RWPE2 (cell line): Measurements from ENCODE around the gene SLC35F2.

ENCODE experiments used
- ATAC-seq: fragments of 200-7000 bp; cut with Tn5 transposase; 3 replicates; pipeline ENCODE4 v1.9.1; 2021; ENCODE audit warnings: low read depth
- DNase-seq: peaks from one replicate; pipeline ENCODE4 v3.0.0-alpha.2; 2020; ENCODE audit warnings: low spot score
- H3K27ac ChIP-seq: fragments of 450-650 bp; 2 replicates; pipeline ENCODE4 v1.5.1; 2017; ENCODE audit warnings: mild to moderate bottlenecking; ENCODE audit not compliant: poor library complexity, severe bottlenecking
- H3K27me3 ChIP-seq: fragments of 250-450 bp; sonication (Bioruptor Pico); 2 replicates; pipeline ENCODE4 v1.5.1; 2021; ENCODE audit warnings: mild to moderate bottlenecking, moderate library complexity; ENCODE audit not compliant: insufficient read depth, poor library complexity, severe bottlenecking
- H3K36me3 ChIP-seq: fragments of 250-450 bp; sonication (Bioruptor Pico); 2 replicates; pipeline ENCODE4 v1.5.1; 2020; ENCODE audit warnings: low read depth, mild to moderate bottlenecking, moderate library complexity
- H3K4me1 ChIP-seq: fragments of 250-450 bp; sonication (Bioruptor Pico); 2 replicates; pipeline ENCODE4 v1.5.1; 2021; ENCODE audit warnings: mild to moderate bottlenecking, moderate library complexity; ENCODE audit not compliant: insufficient read depth, poor library complexity, severe bottlenecking
- H3K4me3 ChIP-seq: fragments of 250-450 bp; sonication (Bioruptor Pico); 2 replicates; pipeline ENCODE4 v1.5.1; 2021; ENCODE audit warnings: mild to moderate bottlenecking, moderate library complexity; ENCODE audit not compliant: severe bottlenecking
- H3K9me3 ChIP-seq: fragments of 250-450 bp; sonication (Bioruptor Pico); 2 replicates; pipeline ENCODE4 v1.5.1; 2021; ENCODE audit warnings: mild to moderate bottlenecking, moderate library complexity; ENCODE audit not compliant: severe bottlenecking
- CTCF ChIP-seq: fragments of 450-650 bp; IDR thresholded peaks from one replicate; pipeline ENCODE4 v1.5.1; 2017; ENCODE audit warnings: mild to moderate bottlenecking, moderate library complexity; ENCODE audit not compliant: poor library complexity, severe bottlenecking

Gene SLC35F2

GRCh38 chr11:107821199-107821927, 37.2 kb downstream of the SLC35F2 start:
- peaks cover 33% of the 10 kb centered on the region for H3K4me1 ChIP-seq
- H3K4me3 ChIP-seq: no peak overlapping the region
- TF ChIP-seq CTCF: no peak
- ATAC-seq (0 out of 3 replicates have a peak, but pooled peaks have one; percentile 6), DNase-seq (no peak)
- H3K36me3 ChIP-seq: peaks cover 9% of the 10 kb centered on the region
- H3K27me3 ChIP-seq: no peaks in the 10 kb centered on the region
- no peaks in the 10 kb centered on the region for H3K9me3 ChIP-seq
- H3K27ac ChIP-seq: peak overlapping the region; percentile 28

- Histone ChIP-seq H3K27me3 (no peaks in the 10 kb centered on the region), H3K36me3 (peaks cover 11% of the 10 kb centered on the region), H3K4me3 (no peak overlapping the region), H3K4me1 (peaks cover 23% of the 10 kb centered on the region), H3K9me3 (no peaks in the 10 kb centered on the region), H3K27ac (peak overlapping the region; percentile 28)
- TF ChIP-seq CTCF: no peak
- DNase-seq (no peak), ATAC-seq (peak; percentile 89)
These were observed 39.1 kb downstream of the SLC35F2 start for GRCh38 chr11:107819361-107820014.

GRCh38 chr11:107818491-107818890, 40.1 kb downstream of the SLC35F2 start:
- ATAC-seq (no peak), DNase-seq (no peak)
- Histone ChIP-seq H3K27me3 (no peaks in the 10 kb centered on the region), H3K36me3 (peaks cover 18% of the 10 kb centered on the region), H3K9me3 (no peaks in the 10 kb centered on the region), H3K4me1 (peaks cover 23% of the 10 kb centered on the region), H3K4me3 (no peak overlapping the region), H3K27ac (no peak overlapping the region)
- no peak for TF ChIP-seq CTCF

- H3K36me3 ChIP-seq: peaks cover 40% of the 10 kb centered on the region
- no peaks in the 10 kb centered on the region for H3K27me3 ChIP-seq
- DNase-seq (no peak), ATAC-seq (no peak)
- no peaks in the 10 kb centered on the region for H3K9me3 ChIP-seq
- TF ChIP-seq CTCF: no peak
- no peak overlapping the region for H3K27ac ChIP-seq
- peaks cover 10% of the 10 kb centered on the region for H3K4me1 ChIP-seq
- no peak overlapping the region for H3K4me3 ChIP-seq
These were observed 42.6 kb downstream of the SLC35F2 start for GRCh38 chr11:107816028-107816427.

GRCh38 chr11:107810875-107811274, 47.7 kb downstream of the SLC35F2 start:
- Histone ChIP-seq H3K36me3 (peaks cover 75% of the 10 kb centered on the region), H3K9me3 (no peaks in the 10 kb centered on the region), H3K4me1 (no peaks in the 10 kb centered on the region), H3K27me3 (no peaks in the 10 kb centered on the region), H3K4me3 (no peak overlapping the region), H3K27ac (no peak overlapping the region)
- DNase-seq (no peak), ATAC-seq (no peak)
- TF ChIP-seq CTCF: no peak
